Measurements from ENCODE around the gene LGALS3BP. TPM values are rescaled to one million over a fixed set of nuclear protein-coding genes. Genes with fewer than 3 reads are reported as not detected.
"Not testable (repeated sequence)": the region's sequence is repeated elsewhere in the genome, so short reads cannot be mapped to it uniquely, and the experiment has no call there.

The LGALS3BP gene
- total RNA-seq, 1 donor from 2014 or later: 24.3 TPM

DNA sequence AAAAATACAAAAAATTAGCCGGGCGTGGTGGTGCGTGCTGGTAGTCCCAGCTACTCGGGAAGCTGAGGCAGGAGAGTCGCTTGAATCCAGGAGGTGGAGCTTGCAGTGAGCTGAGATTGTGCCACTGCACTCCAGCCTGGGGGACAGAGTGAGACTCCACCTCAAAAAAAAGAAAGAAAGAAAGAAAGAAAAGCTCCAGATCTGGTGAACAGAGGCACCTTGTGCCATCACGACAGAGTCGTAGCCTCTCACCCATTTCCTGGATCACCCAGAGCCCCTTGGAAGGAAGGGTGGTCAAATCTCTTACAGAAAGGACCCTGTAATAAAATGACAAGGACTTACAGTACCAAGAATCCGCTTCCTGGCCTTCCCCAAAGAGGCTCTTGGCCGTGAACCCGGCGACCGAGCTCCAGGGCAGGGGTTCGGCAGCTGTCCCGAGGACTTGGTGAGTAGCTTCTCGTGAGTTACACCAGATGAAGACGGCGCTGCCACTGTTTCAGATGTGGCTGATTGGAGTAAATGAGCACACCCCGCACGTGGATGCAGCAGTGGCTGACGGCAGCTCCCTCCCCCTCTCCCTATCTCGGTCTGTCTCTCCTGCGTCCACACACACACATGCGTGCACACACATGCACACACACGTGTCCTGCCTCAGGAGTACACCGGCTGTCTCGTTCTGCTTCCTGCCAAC, 13.5 kb downstream of the LGALS3BP start:
- Mint-ChIP-seq H3K27me3 (ENCODE audit: low read depth) (no peaks in the 10 kb centered on the region), H3K4me3 (no peak overlapping the region)

GRCh38 chr17:78965491-78965924, 14.2 kb downstream of the LGALS3BP start:
- TF ChIP-seq CTCF (conservative IDR thresholded peaks at IDR 0.05): no peak
- no peak overlapping the region for H3K4me3 Mint-ChIP-seq
- H3K27me3 Mint-ChIP-seq (ENCODE audit: low read depth): no peaks in the 10 kb centered on the region
- H3K27ac Mint-ChIP-seq (ENCODE audit: unreplicated experiment): no peak overlapping the region
- no peaks in the 10 kb centered on the region for H3K9me3 Mint-ChIP-seq
- peaks cover 9% of the 10 kb centered on the region for H3K4me1 Mint-ChIP-seq
- H3K36me3 Mint-ChIP-seq (ENCODE audit: low read depth): no peaks in the 10 kb centered on the region
- no peak for DNase-seq (ENCODE audit: low read depth, low spot score)

More for the DNA sequence above, 13.5 kb downstream of the LGALS3BP start:
- no peak for DNase-seq (ENCODE audit: low read depth, low spot score)
- Mint-ChIP-seq H3K4me1 (peaks cover 13% of the 10 kb centered on the region), H3K27ac (ENCODE audit: unreplicated experiment) (no peak overlapping the region), H3K9me3 (no peaks in the 10 kb centered on the region), H3K36me3 (ENCODE audit: low read depth) (no peaks in the 10 kb centered on the region)
- TF ChIP-seq CTCF (conservative IDR thresholded peaks at IDR 0.05): no peak

DNA sequence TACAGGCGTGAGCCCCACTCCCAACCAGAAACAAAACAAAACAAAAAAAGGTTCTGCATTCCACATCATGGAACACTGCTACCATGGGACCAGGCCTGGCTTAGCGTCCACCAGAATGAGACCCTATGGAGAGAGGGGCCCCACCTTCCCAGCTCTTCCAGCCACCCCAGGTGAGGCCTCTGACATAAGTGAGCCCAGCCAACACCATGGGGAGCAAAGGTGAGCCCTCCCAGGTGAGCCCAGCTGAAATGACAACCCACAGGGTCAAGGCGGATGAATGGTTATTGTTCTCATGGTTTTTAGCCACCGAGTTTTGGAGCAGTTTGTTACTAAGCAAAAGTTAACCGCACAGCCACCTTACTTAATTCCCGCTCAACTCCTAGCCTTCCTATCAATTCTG, 16.3 kb downstream of the LGALS3BP start:
- Mint-ChIP-seq H3K9me3 (no peaks in the 10 kb centered on the region), H3K27ac (ENCODE audit: unreplicated experiment) (no peak overlapping the region), H3K4me3 (no peak overlapping the region), H3K27me3 (ENCODE audit: low read depth) (peaks cover 3% of the 10 kb centered on the region), H3K36me3 (ENCODE audit: low read depth) (no peaks in the 10 kb centered on the region), H3K4me1 (peaks cover 14% of the 10 kb centered on the region)
- DNase-seq (ENCODE audit: low read depth, low spot score): no peak
- no peak for TF ChIP-seq CTCF (conservative IDR thresholded peaks at IDR 0.05)

- not testable (repeated sequence) for H3K9me3 Mint-ChIP-seq; H3K36me3 Mint-ChIP-seq (ENCODE audit: low read depth); H3K27me3 Mint-ChIP-seq (ENCODE audit: low read depth); H3K4me3 Mint-ChIP-seq; DNase-seq (ENCODE audit: low read depth, low spot score); H3K27ac Mint-ChIP-seq (ENCODE audit: unreplicated experiment)
- H3K4me1 Mint-ChIP-seq: peaks cover 14% of the 10 kb centered on the region
These were observed 16.8 kb downstream of the LGALS3BP start for GRCh38 chr17:78962984-78963348.

DNA sequence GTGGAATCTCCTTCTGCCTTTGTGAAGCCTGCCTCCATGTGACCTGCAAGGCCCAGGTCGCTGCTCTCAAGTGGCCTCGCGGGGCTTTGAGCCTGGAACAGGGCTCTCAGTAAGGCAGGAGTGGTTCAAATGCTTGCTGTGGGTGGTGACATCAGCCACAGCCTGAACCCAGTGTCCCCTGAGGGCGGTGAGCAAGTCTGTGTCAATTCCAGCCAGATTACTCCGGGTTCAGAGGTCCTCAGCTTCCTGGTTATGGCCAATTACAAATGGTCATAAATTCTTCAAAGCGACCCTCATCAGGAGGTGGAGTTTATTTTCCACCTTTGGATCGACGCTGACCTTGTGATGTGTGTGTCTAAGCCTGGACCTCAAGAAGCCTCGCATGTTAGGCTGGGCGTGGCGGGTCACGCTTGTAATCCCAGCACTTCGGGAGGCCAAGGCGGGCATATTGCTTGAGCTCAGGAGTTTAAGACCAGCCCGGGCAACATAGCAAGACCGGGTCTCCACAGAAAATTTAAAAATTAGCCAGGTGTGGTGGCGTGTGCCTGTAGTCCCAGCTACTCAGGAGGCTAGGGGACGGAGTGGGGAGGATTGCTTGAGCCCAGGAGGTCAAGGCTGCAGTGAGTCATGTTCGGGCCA, 17.3 kb downstream of the LGALS3BP start:
- no peaks in the 10 kb centered on the region for H3K36me3 Mint-ChIP-seq (ENCODE audit: low read depth)
- peak overlapping the region; percentile 50 for H3K27ac Mint-ChIP-seq (ENCODE audit: unreplicated experiment)
- no peak overlapping the region for H3K4me3 Mint-ChIP-seq
- no peak for TF ChIP-seq CTCF (conservative IDR thresholded peaks at IDR 0.05)
- DNase-seq (ENCODE audit: low read depth, low spot score): no peak
- H3K9me3 Mint-ChIP-seq: no peaks in the 10 kb centered on the region
- peaks cover 3% of the 10 kb centered on the region for H3K27me3 Mint-ChIP-seq (ENCODE audit: low read depth)
- peaks cover 14% of the 10 kb centered on the region for H3K4me1 Mint-ChIP-seq

DNA sequence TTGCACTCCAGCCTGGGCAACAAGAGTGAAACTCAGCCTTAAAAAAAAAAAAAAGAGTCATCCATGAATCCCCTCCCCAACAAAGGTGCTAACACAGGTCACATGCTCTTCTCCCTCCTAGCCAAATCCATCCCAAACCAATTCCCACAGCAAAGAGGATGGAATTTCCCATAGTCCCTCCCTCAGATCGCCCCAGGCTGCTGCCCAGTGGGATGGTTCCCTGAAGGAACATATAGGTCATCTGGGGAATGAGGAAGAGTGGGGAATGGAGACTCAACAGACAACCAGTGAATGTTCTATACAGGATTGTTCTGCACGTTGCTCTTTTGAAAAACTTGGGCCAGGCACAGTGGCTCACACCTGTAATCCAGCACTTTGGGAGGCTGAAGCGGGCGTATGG, 18.2 kb downstream of the LGALS3BP start:
- Mint-ChIP-seq H3K27me3 (ENCODE audit: low read depth) (peaks cover 7% of the 10 kb centered on the region), H3K4me1 (peaks cover 14% of the 10 kb centered on the region), H3K4me3 (no peak overlapping the region), H3K27ac (ENCODE audit: unreplicated experiment) (peak overlapping the region; percentile 50), H3K36me3 (ENCODE audit: low read depth) (no peaks in the 10 kb centered on the region), H3K9me3 (no peaks in the 10 kb centered on the region)
- TF ChIP-seq CTCF (conservative IDR thresholded peaks at IDR 0.05): no peak
- no peak for DNase-seq (ENCODE audit: low read depth, low spot score)
